ENCODE measurements around the gene MAGI2. TPM values are rescaled to one million over a fixed set of nuclear protein-coding genes. Genes with fewer than 3 reads are reported as not detected.

MAGI2 gene
- total and polyA plus RNA-seq, 2 of the 13 experiments (the other 11 are each of a cell fraction or from before 2014, with no cell fraction given), result 1.5 to 3.8 TPM

DNA sequence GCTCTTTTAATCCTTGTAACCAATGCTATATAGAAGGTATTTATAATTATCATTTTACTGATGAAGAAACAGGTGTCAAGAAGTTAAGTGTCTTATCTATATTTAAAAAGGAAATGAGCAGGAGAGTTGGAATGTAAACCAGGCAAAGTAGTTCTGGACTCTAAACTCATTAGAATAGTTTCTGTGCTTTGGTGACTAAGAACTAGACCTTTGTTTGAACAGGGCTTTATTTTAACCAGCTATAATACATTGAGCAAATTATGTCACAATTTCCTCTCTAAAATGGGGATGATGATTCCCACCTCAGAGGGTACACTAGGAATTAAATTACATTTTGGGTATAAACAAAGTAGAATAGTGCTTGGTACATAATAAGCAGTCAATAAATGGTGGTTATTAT is 236.0 kb downstream of the MAGI2 start (continued):
- TF ChIP-seq, protein P1, sequence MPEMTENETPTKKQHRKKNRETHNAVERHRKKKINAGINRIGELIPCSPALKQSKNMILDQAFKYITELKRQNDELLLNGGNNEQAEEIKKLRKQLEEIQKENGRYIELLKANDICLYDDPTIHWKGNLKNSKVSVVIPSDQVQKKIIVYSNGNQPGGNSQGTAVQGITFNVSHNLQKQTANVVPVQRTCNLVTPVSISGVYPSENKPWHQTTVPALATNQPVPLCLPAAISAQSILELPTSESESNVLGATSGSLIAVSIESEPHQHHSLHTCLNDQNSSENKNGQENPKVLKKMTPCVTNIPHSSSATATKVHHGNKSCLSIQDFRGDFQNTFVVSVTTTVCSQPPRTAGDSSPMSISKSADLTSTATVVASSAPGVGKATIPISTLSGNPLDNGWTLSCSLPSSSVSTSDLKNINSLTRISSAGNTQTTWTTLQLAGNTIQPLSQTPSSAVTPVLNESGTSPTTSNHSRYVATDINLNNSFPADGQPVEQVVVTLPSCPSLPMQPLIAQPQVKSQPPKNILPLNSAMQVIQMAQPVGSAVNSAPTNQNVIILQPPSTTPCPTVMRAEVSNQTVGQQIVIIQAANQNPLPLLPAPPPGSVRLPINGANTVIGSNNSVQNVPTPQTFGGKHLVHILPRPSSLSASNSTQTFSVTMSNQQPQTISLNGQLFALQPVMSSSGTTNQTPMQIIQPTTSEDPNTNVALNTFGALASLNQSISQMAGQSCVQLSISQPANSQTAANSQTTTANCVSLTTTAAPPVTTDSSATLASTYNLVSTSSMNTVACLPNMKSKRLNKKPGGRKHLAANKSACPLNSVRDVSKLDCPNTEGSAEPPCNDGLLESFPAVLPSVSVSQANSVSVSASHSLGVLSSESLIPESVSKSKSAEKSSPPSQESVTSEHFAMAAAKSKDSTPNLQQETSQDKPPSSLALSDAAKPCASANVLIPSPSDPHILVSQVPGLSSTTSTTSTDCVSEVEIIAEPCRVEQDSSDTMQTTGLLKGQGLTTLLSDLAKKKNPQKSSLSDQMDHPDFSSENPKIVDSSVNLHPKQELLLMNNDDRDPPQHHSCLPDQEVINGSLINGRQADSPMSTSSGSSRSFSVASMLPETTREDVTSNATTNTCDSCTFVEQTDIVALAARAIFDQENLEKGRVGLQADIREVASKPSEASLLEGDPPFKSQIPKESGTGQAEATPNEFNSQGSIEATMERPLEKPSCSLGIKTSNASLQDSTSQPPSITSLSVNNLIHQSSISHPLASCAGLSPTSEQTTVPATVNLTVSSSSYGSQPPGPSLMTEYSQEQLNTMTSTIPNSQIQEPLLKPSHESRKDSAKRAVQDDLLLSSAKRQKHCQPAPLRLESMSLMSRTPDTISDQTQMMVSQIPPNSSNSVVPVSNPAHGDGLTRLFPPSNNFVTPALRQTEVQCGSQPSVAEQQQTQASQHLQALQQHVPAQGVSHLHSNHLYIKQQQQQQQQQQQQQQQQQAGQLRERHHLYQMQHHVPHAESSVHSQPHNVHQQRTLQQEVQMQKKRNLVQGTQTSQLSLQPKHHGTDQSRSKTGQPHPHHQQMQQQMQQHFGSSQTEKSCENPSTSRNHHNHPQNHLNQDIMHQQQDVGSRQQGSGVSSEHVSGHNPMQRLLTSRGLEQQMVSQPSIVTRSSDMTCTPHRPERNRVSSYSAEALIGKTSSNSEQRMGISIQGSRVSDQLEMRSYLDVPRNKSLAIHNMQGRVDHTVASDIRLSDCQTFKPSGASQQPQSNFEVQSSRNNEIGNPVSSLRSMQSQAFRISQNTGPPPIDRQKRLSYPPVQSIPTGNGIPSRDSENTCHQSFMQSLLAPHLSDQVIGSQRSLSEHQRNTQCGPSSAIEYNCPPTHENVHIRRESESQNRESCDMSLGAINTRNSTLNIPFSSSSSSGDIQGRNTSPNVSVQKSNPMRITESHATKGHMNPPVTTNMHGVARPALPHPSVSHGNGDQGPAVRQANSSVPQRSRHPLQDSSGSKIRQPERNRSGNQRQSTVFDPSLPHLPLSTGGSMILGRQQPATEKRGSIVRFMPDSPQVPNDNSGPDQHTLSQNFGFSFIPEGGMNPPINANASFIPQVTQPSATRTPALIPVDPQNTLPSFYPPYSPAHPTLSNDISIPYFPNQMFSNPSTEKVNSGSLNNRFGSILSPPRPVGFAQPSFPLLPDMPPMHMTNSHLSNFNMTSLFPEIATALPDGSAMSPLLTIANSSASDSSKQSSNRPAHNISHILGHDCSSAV (CRISPR knock-in tag; IDR thresholded peaks at IDR 0.05; ENCODE audit: borderline replicate concordance), result no peak
- TF ChIP-seq PRMT3 (CRISPR knock-in tag; IDR thresholded peaks at IDR 0.05; ENCODE audit: borderline replicate concordance, low read depth) (no peak), ZFP36 (IDR thresholded peaks at IDR 0.05; ENCODE audit: borderline replicate concordance, low read depth, low read length, partially characterized antibody) (no peak), IKZF1 (IDR thresholded peaks at IDR 0.05) (no peak), ONECUT2 (CRISPR knock-in tag; IDR thresholded peaks at IDR 0.05) (no peak), TSC22D2 (CRISPR knock-in tag; IDR thresholded peaks at IDR 0.05; ENCODE audit: borderline replicate concordance) (no peak), CCDC6 (CRISPR knock-in tag; IDR thresholded peaks at IDR 0.05) (no peak), YY1 (IDR thresholded peaks at IDR 0.05; ENCODE audit: insufficient read depth, insufficient replicate concordance, low read depth, low read length) (no peak)
- TF ChIP-seq, protein P2, sequence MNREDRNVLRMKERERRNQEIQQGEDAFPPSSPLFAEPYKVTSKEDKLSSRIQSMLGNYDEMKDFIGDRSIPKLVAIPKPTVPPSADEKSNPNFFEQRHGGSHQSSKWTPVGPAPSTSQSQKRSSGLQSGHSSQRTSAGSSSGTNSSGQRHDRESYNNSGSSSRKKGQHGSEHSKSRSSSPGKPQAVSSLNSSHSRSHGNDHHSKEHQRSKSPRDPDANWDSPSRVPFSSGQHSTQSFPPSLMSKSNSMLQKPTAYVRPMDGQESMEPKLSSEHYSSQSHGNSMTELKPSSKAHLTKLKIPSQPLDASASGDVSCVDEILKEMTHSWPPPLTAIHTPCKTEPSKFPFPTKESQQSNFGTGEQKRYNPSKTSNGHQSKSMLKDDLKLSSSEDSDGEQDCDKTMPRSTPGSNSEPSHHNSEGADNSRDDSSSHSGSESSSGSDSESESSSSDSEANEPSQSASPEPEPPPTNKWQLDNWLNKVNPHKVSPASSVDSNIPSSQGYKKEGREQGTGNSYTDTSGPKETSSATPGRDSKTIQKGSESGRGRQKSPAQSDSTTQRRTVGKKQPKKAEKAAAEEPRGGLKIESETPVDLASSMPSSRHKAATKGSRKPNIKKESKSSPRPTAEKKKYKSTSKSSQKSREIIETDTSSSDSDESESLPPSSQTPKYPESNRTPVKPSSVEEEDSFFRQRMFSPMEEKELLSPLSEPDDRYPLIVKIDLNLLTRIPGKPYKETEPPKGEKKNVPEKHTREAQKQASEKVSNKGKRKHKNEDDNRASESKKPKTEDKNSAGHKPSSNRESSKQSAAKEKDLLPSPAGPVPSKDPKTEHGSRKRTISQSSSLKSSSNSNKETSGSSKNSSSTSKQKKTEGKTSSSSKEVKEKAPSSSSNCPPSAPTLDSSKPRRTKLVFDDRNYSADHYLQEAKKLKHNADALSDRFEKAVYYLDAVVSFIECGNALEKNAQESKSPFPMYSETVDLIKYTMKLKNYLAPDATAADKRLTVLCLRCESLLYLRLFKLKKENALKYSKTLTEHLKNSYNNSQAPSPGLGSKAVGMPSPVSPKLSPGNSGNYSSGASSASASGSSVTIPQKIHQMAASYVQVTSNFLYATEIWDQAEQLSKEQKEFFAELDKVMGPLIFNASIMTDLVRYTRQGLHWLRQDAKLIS (CRISPR knock-in tag; IDR thresholded peaks at IDR 0.05), result no peak
- TF ChIP-seq, protein P3, sequence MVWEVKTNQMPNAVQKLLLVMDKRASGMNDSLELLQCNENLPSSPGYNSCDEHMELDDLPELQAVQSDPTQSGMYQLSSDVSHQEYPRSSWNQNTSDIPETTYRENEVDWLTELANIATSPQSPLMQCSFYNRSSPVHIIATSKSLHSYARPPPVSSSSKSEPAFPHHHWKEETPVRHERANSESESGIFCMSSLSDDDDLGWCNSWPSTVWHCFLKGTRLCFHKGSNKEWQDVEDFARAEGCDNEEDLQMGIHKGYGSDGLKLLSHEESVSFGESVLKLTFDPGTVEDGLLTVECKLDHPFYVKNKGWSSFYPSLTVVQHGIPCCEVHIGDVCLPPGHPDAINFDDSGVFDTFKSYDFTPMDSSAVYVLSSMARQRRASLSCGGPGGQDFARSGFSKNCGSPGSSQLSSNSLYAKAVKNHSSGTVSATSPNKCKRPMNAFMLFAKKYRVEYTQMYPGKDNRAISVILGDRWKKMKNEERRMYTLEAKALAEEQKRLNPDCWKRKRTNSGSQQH (CRISPR knock-in tag; IDR thresholded peaks at IDR 0.05; ENCODE audit: low read depth), result no peak
- TF ChIP-seq, protein P4, sequence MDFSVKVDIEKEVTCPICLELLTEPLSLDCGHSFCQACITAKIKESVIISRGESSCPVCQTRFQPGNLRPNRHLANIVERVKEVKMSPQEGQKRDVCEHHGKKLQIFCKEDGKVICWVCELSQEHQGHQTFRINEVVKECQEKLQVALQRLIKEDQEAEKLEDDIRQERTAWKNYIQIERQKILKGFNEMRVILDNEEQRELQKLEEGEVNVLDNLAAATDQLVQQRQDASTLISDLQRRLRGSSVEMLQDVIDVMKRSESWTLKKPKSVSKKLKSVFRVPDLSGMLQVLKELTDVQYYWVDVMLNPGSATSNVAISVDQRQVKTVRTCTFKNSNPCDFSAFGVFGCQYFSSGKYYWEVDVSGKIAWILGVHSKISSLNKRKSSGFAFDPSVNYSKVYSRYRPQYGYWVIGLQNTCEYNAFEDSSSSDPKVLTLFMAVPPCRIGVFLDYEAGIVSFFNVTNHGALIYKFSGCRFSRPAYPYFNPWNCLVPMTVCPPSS (IDR thresholded peaks at IDR 0.05), result no peak
- TF ChIP-seq, protein P5, sequence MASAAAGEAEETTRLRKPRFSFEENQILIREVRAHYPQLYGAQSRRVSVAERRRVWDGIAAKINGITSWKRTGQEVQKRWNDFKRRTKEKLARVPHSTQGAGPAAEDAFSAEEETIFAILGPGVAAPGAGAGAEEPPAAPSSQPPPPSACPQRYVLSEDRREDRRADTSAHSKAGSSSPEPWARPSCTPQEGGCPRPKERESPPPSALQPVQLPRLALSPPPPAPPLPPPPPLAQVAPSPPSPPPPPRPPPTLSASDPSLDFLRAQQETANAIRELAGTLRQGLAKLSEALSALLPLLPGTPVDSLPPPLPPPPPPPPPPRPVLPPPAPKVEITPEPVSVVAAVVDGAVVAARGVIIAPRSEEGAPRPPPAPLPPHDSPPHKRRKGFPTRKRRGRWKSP (CRISPR knock-in tag; IDR thresholded peaks at IDR 0.05), result no peak
